ENCODE data around the gene SLC7A1.

The SLC7A1 gene

DNA sequence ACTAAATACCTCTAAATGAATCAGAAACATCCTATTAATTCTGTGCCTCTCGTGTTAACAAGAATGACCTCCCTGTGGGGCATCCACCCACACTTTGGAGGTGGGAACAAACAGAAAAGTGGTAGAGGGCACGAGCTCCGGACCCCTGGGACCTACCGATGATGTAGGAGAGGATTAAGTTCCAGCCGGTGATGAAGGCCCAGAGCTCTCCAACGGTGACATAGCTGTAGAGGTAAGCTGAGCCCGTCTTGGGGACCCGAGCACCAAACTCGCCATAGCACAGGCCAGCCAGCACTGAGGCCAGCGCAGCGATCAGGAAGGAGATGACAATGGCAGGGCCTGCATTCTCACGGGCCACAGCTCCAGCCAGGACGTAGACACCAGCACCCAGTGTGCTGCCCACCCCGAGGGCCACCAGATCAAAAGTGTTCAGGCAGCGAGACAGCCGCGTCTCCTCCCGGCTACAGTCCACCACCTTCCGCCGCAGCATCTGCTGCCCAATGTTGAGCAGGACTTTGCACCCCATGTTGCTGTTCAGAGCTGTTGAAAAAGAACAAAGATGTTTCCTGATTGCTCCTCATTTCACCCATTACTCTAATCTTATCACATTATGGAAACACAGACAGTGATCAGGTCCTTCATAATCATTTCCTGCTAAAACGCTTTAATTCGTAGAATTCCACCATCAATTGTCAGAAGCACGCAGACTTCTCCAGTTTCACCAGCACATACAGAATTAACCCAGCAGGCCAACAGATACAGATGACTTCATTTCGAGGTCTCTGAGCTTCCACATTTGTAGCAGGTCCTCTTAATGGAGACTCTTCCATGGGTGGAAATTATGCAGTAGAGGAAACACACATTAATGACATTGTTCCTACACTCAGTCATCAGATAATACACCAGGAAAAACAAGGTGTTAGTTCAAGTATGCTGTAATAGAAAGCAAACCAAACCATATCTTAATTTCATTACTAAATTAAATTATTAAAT is 59.5 kb downstream of the SLC7A1 start:
- no peak overlapping the region for H3K4me3 ChIP-seq (replicated peaks; ENCODE audit: low read depth, low read length)
- DNase-seq (ENCODE audit: low read depth) = no peak
- TF ChIP-seq, protein P1, sequence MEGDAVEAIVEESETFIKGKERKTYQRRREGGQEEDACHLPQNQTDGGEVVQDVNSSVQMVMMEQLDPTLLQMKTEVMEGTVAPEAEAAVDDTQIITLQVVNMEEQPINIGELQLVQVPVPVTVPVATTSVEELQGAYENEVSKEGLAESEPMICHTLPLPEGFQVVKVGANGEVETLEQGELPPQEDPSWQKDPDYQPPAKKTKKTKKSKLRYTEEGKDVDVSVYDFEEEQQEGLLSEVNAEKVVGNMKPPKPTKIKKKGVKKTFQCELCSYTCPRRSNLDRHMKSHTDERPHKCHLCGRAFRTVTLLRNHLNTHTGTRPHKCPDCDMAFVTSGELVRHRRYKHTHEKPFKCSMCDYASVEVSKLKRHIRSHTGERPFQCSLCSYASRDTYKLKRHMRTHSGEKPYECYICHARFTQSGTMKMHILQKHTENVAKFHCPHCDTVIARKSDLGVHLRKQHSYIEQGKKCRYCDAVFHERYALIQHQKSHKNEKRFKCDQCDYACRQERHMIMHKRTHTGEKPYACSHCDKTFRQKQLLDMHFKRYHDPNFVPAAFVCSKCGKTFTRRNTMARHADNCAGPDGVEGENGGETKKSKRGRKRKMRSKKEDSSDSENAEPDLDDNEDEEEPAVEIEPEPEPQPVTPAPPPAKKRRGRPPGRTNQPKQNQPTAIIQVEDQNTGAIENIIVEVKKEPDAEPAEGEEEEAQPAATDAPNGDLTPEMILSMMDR (IDR thresholded peaks at IDR 0.05; ENCODE audit: low read length, missing control alignments) = no peak

DNA sequence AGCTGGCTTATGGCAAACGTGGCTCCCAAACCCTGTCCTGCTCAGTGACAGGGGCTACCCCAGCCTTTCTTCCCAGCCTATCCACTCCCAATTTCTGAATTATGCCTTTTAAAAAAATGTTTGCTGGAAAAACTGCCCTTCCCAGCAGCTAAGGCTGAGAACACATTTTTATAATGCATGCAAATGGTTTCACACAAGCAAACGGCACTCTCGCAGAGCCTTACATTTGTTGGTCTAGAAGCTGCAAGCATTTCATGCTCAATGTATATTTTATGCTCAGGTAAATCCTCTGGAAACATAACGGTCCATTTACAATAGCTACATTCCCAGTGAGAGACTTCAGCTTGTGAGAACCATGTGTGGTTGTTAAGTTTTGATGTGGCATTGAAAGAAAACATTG is 61.4 kb downstream of the SLC7A1 start:
- TF ChIP-seq, protein P1 (IDR thresholded peaks at IDR 0.05; ENCODE audit: low read length, missing control alignments) = no peak
- DNase-seq (ENCODE audit: low read depth) = no peak
- H3K4me3 ChIP-seq (replicated peaks; ENCODE audit: low read depth, low read length) = no peak overlapping the region

DNA sequence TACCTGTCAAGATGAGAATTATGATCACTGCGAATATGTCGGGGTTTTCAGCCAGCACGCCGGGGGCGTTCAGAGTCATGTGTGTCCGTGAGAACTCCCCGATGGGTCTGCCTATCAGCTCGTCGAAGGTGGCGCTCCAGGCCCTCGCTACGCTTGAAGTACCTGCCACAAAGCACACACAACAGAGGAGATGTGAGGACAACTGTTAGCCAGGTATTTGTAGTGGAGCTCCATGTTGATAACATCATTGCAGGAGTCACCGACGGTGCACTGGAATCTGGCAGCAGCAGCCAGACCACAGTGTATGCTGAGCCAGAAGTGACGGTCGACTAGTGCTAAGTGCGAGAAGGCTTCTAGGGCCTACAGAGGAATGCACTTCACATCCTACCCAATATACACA is 62.7 kb downstream of the SLC7A1 start:
- TF ChIP-seq, protein P1 (IDR thresholded peaks at IDR 0.05; ENCODE audit: low read length, missing control alignments) = no peak
- H3K4me3 ChIP-seq (replicated peaks; ENCODE audit: low read depth, low read length) = no peak overlapping the region
- DNase-seq (ENCODE audit: low read depth) = no peak

DNA sequence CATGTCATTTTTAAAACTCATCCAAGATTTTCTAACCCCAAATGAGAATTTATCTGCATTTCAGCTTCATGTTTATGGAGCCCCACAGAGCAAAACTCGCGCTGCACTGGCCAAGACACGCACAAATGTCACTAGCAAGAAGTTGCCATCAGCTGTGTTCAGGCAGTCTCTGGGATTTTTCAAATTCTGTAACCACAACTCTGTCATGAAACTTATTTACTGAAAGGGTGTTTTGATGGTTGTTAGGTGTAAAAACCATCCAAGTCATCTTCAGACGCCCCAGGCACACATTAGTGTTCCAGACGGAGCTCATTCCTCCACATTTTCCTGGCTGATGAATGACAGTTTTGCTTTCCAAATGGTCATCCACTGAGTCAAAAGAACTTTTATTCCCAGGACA is 63.4 kb downstream of the SLC7A1 start:
- TF ChIP-seq, protein P1 (IDR thresholded peaks at IDR 0.05; ENCODE audit: low read length, missing control alignments) = no peak
- no peak for DNase-seq (ENCODE audit: low read depth)
- H3K4me3 ChIP-seq (replicated peaks; ENCODE audit: low read depth, low read length) = no peak overlapping the region

DNA sequence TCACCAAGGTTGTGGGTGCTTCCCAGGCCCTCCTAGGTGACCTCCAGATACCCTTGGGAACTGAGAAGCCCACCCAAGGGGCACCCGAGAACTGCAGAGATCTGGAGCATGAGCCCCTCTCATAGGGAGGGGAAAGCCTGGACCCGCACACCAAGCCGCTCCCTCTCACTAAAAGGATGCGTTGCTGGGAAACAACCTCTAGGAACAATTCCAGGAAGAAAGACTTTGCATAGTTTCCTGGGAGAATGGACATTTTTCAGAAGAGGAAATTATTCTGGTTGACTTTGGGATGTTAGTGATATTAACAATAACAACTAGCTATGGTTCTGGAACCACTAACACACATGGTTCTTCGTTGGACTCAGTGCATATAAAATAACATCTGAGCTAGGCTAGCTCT is 64.6 kb downstream of the SLC7A1 start:
- H3K4me3 ChIP-seq (replicated peaks; ENCODE audit: low read depth, low read length) = no peak overlapping the region
- TF ChIP-seq, protein P1 (IDR thresholded peaks at IDR 0.05; ENCODE audit: low read length, missing control alignments) = no peak
- no peak for DNase-seq (ENCODE audit: low read depth)

DNA sequence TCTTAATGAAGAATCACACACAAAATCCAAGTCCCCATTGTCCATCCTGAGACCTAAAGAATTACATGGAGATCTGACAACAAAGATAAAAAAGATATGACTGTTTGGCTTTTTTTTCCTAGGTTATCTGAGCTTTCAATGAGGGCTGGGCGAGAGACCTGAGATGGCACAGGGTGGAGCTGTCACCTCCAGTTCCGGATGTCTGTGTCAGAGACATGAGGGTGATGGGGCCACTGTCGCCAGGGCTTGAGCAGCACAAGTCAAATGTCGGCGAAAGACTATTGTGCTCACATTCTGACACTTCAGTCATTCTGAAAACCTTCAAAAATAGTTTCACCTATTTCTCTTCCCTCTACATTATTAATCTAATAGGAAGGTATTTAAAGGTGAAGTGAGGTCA is 65.7 kb downstream of the SLC7A1 start:
- no peak for DNase-seq (ENCODE audit: low read depth)
- H3K4me3 ChIP-seq (replicated peaks; ENCODE audit: low read depth, low read length) = no peak overlapping the region
- TF ChIP-seq, protein P1 (IDR thresholded peaks at IDR 0.05; ENCODE audit: low read length, missing control alignments) = no peak
